ENCODE measurements around the gene RNF175.
"Not testable (repeated sequence)": the region's sequence is repeated elsewhere in the genome, so short reads cannot be mapped to it uniquely, and the experiment has no call there.

Gene RNF175

GRCh38 chr4:153676984-153677383 lies 82.8 kb downstream of the RNF175 start:
- no peak for DNase-seq (ENCODE audit: low spot score)

DNA sequence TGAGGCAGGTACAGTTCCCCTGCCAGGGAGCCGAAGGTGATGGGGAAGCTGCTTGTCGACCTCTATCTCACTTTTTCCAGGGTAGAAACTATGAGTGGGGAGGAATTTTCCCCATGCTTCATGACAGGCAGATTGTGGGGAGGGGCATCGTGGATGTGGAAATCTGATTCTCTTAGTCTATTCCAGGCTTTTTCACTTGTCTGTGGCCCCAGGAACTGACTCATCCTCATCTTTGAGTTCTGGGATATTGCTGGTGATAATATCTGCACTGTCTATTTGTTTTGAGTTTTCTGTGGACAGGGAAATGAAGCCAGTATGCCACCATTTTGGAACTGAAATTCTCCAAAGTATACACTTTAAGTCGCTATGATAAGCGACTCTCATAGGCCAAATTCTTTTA lies 83.3 kb downstream of the RNF175 start:
- DNase-seq (ENCODE audit: low spot score), result no peak

GRCh38 chr4:153669838-153670237 lies 90.0 kb downstream of the RNF175 start:
- DNase-seq (ENCODE audit: low spot score), result no peak

DNA sequence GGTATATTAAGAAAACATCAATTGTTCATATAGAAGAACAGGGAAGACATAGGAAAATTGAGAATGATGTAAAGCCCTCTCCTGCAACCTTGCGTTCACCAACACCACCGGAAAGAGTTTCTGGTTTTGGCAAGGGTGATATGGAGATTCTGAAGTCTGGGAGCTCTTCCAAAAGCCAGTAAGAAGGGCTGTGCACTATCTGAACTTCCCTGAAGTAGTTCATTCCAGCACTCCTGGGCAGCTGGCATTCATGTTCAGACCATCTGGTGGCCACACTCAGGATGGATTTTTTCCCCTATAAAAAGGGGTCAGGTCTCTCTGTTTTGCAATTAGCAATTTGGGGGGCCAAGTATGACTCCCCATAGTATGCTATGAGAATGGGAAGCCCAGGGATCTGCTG lies 91.2 kb downstream of the RNF175 start:
- no peak for DNase-seq (ENCODE audit: low spot score)

- DNase-seq (ENCODE audit: low spot score), result not testable (repeated sequence)
Observed at GRCh38 chr4:153666505-153666904, 93.3 kb downstream of the RNF175 start.

- DNase-seq (ENCODE audit: low spot score), result no peak
Observed at GRCh38 chr4:153663667-153664066, 96.2 kb downstream of the RNF175 start.

- DNase-seq (ENCODE audit: low spot score), result no peak
Observed at GRCh38 chr4:153661908-153662307, 97.9 kb downstream of the RNF175 start.

- no peak for DNase-seq (ENCODE audit: low spot score)
Observed at GRCh38 chr4:153661215-153661822, 98.5 kb downstream of the RNF175 start.

All from germinal center (tissue), 1 donor.